B cell (primary cell): ENCODE measurements around the gene TFAP2C.

Experiments
- CTCF ChIP-seq: fragments of 200-600 bp; IDR thresholded peaks from one replicate; pipeline ENCODE4 v1.8.0; 2022; ENCODE audit warnings: antibody characterized with exemption, mild to moderate bottlenecking
- EZH2 ChIP-seq: IDR thresholded peaks from 2 replicates; pipeline ENCODE4 v1.6.1; 2012; ENCODE audit warnings: borderline replicate concordance, low read depth, mild to moderate bottlenecking, moderate library complexity, low read length; ENCODE audit not compliant: insufficient read depth, poor library complexity, severe bottlenecking

- TF ChIP-seq CTCF (no peak), EZH2 (no peak)
Measured at GRCh38 chr20:56673450-56673849, 44.3 kb downstream of the TFAP2C start.
